Activated CD4-positive, alpha-beta T cell treated with anti-CD3 and anti-CD28 coated beads for 36 hours (primary cell): ENCODE results near the gene ATP5MC2. TPM values are rescaled to one million over a fixed set of nuclear protein-coding genes. Genes with fewer than 3 reads are reported as not detected.

ENCODE experiments used
- ATAC-seq: fragments of 200-7000 bp; cut with Tn5 transposase; one replicate; pipeline ENCODE4 v1.10.0; 2021; ENCODE audit warnings: mild to moderate bottlenecking, moderate library complexity
- CTCF ChIA-PET: fragments of 350-600 bp; sonication (Branson Sonifier 250); formaldehyde crosslinking; loops from one replicate; lab custom pipeline; 2021; ENCODE audit warnings: antibody characterized with exemption; lab: Charles Lee
- POLR2A ChIA-PET: fragments of 350-600 bp; sonication (Branson Sonifier 250); formaldehyde crosslinking; loops from one replicate; lab custom pipeline; 2021; ENCODE audit warnings: antibody characterized with exemption, inconsistent platforms; lab: Charles Lee
- DNase-seq: peaks from one replicate; pipeline ENCODE4 v3.0.0-alpha.2; 2020
- H3K27ac Mint-ChIP-seq: one replicate; pipeline ENCODE4 v1.8.0; 2021; ENCODE audit warnings: mixed read lengths
- H3K27me3 Mint-ChIP-seq: one replicate; pipeline ENCODE4 v1.8.0; 2021; ENCODE audit warnings: mixed read lengths
- H3K36me3 Mint-ChIP-seq: one replicate; pipeline ENCODE4 v1.8.0; 2021; ENCODE audit warnings: low read depth, mixed read lengths
- H3K4me1 Mint-ChIP-seq: one replicate; pipeline ENCODE4 v1.8.0; 2021; ENCODE audit warnings: mixed read lengths
- H3K4me3 Mint-ChIP-seq: one replicate; pipeline ENCODE4 v1.8.0; 2021; ENCODE audit warnings: mild to moderate bottlenecking, moderate library complexity, mixed read lengths
- H3K9me3 Mint-ChIP-seq: one replicate; pipeline ENCODE4 v1.8.0; 2021; ENCODE audit warnings: low read depth, mixed read lengths
- intact Hi-C, 2 experiments: fragments of 100-400 bp; cut with DNase I in 1 of 2; cut with micrococcal nuclease in 1 of 2; formaldehyde crosslinking; loops; one replicate each; pipeline versions ENCODE4 v1.14.2 to v1.15.1; 2022 to 2024; cut with DNase I, micrococcal nuclease
- total RNA-seq, 2 experiments: library from RNA; stranded (reverse); gene quantifications; one replicate each; pipeline ENCODE4 v1.2.3, GENCODE V29; 2021

The ATP5MC2 gene
- total RNA-seq, 2 experiments from 2014 or later, result 356 to 415 TPM

DNA sequence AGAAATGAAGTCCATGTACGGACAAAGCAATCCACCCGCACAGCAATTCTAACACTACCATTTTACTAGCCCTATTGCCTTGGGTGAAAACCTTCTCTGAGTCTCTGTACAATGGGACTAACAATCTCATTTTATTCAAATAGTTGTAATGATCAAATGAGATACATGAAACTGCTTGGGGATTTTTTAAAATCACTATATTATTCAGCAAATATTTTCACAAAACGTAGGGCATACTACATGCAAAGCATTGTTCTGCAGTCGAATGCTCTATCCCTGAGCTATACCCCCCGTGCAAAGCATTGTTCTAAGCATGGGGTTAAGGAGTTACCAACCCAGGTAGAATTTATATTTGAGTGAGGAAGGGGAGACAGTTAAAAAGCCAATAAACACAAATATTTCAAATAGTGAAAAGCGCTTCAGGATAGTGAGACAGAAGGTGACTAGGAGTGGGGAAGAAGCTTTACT is 49.1 kb downstream of the ATP5MC2 start:
- ATAC-seq, result peak; percentile 1
- no peaks in the 10 kb centered on the region for H3K36me3 Mint-ChIP-seq
- H3K27me3 Mint-ChIP-seq, result no peaks in the 10 kb centered on the region
- ChIA-PET CTCF (interaction anchor here (0.9 to 2.7 kb wide), 5 partner anchors 9 to 117 kb away, joined by 3 to 11 read pairs (median 5); partner anchors contain the start of gene ATP5MC2), POLR2A (no interaction called here)
- intact Hi-C loops, result loop anchor here (1.0 to 5.0 kb wide), 16 partner anchors 49 to 620 kb away; partner anchors contain the start of genes ATP5MC2 (in 2 of the 2), CALCOCO1 (in 2 of the 2), CSAD (in 1 of the 2) and EIF4B (in 1 of the 2)
- H3K9me3 Mint-ChIP-seq, result no peaks in the 10 kb centered on the region
- H3K4me3 Mint-ChIP-seq, result peak overlapping the region; percentile 95
- H3K4me1 Mint-ChIP-seq, result peaks cover 34% of the 10 kb centered on the region
- DNase-seq, result no peak
- H3K27ac Mint-ChIP-seq, result peak overlapping the region; percentile 84

DNA sequence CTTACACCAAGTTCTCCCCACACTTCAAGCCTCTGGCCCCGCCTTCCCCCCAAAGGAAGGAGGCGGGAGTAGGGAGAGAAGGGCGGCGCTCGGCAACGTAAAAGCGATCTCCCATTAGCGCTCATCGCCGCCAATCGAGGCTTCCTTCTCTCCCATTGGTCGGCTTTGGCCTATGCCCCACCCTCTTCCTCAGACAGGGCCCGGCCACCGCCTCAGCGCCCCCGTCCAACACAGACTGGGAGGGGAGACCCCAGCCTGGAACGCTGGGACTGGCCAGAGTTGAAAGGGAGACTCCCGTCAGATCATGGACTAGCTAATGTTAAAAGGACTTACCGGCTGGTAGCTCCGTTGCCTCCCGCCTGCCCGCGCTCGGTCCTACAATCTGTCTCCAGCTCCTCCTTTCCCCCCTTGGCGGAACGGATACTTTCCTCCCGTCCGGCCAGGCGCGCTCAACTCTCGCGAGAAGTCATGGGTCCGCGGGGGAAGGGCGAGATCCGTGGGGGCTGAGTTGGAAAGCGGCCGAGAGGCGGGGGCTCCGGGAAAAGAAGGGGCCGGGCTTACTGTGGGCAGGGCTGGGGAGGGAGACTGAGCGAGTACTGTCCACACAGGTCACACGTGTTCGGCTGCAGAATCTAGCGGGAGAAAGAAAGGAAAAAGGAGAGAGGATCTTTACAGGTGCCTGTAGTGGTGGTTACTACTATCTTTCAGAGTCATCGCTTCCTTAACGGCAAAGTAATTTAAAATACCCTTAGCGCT is 49.8 kb downstream of the ATP5MC2 start, which contains the start of gene ATF7:
Gene ATF7, minus strand, starts transcription at position 437 of the 756 bp plus-strand sequence. CDS start 25,382 bp downstream, outside the sequence.
- H3K27me3 Mint-ChIP-seq, result no peaks in the 10 kb centered on the region
- intact Hi-C loops, result loop anchor here (1.0 to 5.0 kb wide), 16 partner anchors 49 to 620 kb away; partner anchors contain the start of genes ATP5MC2 (in 2 of the 2), CALCOCO1 (in 2 of the 2), CSAD (in 1 of the 2) and EIF4B (in 1 of the 2)
- H3K4me1 Mint-ChIP-seq, result peaks cover 35% of the 10 kb centered on the region
- peak within 1 kb of the TSS; percentile 84 for H3K27ac Mint-ChIP-seq
- no peaks in the 10 kb centered on the region for H3K36me3 Mint-ChIP-seq
- peak within 1 kb of the TSS; percentile 95 for H3K4me3 Mint-ChIP-seq
- peak; percentile 99 for DNase-seq
- ChIA-PET CTCF (interaction anchor here (0.7 to 2.7 kb wide), 6 partner anchors 49 to 118 kb away, joined by 3 to 11 read pairs (median 4); partner anchors contain the start of gene ATP5MC2), POLR2A (interaction anchor here (0.7 to 1.0 kb wide), 3 partner anchors 17 to 1650 kb away, joined by 3 to 4 read pairs (median 3); partner anchors contain the start of gene TARBP2)
- no peaks in the 10 kb centered on the region for H3K9me3 Mint-ChIP-seq
- peak; percentile 96 for ATAC-seq

DNA sequence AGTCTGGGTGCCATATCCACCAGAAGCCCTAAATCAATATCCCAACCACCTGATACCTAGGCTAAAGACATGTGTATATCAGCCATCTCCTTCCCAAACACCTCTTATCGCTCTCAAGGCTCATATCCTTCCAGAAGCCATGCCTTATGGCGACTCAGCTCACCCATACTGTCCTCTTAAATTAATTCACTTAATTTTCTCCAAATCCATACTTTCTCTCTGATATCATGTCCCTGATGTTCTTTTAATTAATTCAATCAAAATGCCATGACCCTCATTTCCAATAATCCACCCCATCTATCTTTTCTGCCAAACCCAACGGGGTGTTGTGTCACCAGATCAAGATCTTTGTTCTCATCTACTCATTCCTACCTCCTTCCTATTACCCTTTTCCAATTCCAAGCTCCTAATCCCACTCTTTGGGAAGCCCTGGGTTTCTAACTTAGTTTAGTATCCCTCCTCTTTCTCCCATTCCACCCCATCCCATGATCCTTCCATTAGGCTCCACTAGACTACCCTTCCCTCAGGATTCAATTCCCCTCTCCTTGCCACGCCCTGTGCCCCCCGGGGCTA is 50.4 kb downstream of the ATP5MC2 start:
- Mint-ChIP-seq H3K4me1 (peaks cover 35% of the 10 kb centered on the region), H3K4me3 (peak overlapping the region; percentile 95), H3K27me3 (no peaks in the 10 kb centered on the region), H3K9me3 (no peaks in the 10 kb centered on the region), H3K27ac (peak overlapping the region; percentile 84), H3K36me3 (no peaks in the 10 kb centered on the region)
- intact Hi-C loops, result loop anchor here in 1 of 2 experiments (5.0 kb wide), 1 partner anchor 63 kb away; no protein-coding TSS in a partner anchor
- no peak for ATAC-seq
- DNase-seq, result no peak
- POLR2A ChIA-PET, result interaction anchor here (0.7 to 1.0 kb wide), 2 partner anchors 18 to 124 kb away, joined by 3 to 4 read pairs; partner anchors contain the start of gene TARBP2
- CTCF ChIA-PET, result interaction anchor here (0.5 to 4.1 kb wide), 7 partner anchors 9 to 130 kb away, joined by 3 to 16 read pairs (median 4); partner anchors contain the start of gene ATP5MC2

DNA sequence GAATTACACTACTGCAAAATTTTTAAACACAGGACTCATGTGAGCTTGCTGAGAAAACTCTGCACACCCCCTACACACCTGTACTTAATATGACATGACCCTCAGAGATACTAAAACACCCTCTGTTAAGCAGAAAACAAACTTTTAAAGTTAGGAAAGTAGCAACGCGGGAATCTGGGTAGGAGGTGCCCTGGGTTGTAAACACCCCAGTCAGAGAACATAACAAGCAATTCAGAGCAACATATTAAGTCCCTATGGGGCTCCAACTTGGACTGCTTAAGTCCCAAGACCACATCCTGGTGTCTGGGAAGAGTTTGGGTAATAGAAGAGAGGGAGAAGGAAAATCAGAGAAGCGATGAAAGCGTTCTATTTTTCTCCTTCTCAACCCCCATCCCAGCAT is 50.9 kb downstream of the ATP5MC2 start:
- Mint-ChIP-seq H3K27me3 (no peaks in the 10 kb centered on the region), H3K9me3 (no peaks in the 10 kb centered on the region), H3K36me3 (no peaks in the 10 kb centered on the region), H3K4me3 (peak overlapping the region; percentile 95), H3K27ac (peak overlapping the region; percentile 84), H3K4me1 (peaks cover 35% of the 10 kb centered on the region)
- POLR2A ChIA-PET, result no interaction called here
- DNase-seq, result no peak
- intact Hi-C loops, result loop anchor here in 1 of 2 experiments (5.0 kb wide), 1 partner anchor 63 kb away; no protein-coding TSS in a partner anchor
- ATAC-seq, result no peak
- CTCF ChIA-PET, result interaction anchor here (0.5 to 4.1 kb wide), 4 partner anchors 9 to 129 kb away, joined by 3 to 16 read pairs (median 5); no protein-coding TSS in a partner anchor

DNA sequence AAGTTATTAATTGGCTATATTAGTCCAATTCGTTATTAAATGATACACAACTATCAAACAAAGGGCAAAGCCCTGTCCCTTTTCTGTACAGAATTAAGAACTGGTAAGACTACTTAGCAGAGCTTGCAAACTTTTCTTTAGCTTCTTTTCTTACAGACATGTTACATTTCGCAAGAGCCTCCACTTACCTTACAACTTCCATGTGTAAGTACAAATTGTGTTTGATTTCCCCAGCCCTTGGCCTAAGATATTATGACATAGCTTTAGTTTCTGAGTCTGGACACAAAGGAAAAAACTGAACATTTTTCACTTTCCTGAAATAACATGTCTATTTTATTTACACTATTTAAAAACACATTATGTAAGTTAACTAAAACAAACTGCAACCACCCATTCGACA is 51.4 kb downstream of the ATP5MC2 start:
- no peaks in the 10 kb centered on the region for H3K9me3 Mint-ChIP-seq
- intact Hi-C loops, result no loop called here
- H3K36me3 Mint-ChIP-seq, result no peaks in the 10 kb centered on the region
- H3K27ac Mint-ChIP-seq, result peak overlapping the region; percentile 31
- no peak for ATAC-seq
- H3K4me3 Mint-ChIP-seq, result peak overlapping the region; percentile 95
- no peaks in the 10 kb centered on the region for H3K27me3 Mint-ChIP-seq
- ChIA-PET CTCF (interaction anchor here (0.5 to 4.1 kb wide), 9 partner anchors 8 to 614 kb away, joined by 3 to 16 read pairs (median 4); partner anchors contain the start of gene ATP5MC2), POLR2A (interaction anchor here (0.6 to 0.8 kb wide), 2 partner anchors 11 to 82 kb away, joined by 6 to 12 read pairs; no protein-coding TSS in a partner anchor)
- no peak for DNase-seq
- H3K4me1 Mint-ChIP-seq, result peaks cover 35% of the 10 kb centered on the region

DNA sequence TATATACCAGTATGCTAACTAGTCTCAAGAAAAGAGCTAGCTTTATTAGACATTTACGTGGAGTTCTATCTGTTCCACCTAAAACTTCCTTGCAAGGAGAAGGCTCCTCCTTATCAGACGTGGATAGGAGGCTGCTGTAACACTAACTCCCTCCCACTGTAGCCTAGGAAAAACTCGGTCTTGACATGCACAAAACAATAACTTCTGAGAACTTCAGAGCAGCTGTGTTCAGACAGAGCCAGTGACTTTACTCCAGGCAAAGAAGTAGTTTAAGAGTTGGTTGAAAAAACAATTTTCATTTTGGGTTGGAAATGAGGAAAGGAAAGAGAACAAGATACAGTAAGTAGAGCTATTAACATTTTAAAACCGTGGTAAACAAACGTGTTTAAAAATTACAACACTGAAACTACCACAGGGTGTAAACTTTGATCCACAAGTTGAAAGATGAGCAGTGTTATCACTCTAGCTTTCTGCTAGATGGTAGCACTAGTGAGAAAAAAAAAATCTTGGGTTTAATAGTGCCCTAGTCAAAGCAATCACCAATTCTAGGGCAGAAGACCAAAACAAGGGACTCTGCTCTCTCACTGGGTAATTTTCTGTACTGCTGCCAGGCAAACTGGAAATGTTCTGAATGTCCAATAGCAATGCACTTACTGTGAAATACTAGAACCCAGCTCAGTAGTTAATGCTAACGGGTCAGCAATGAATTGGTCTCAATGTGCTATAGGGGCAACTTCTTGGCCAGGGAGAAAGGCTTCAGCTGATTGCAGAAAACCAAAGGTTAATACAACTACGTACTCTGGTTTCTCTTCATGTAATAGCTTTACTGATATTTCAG is 52.1 kb downstream of the ATP5MC2 start:
- H3K36me3 Mint-ChIP-seq, result no peaks in the 10 kb centered on the region
- H3K27ac Mint-ChIP-seq, result peak overlapping the region; percentile 66
- H3K27me3 Mint-ChIP-seq, result no peaks in the 10 kb centered on the region
- no peaks in the 10 kb centered on the region for H3K9me3 Mint-ChIP-seq
- ChIA-PET POLR2A (interaction anchor here (0.6 to 0.8 kb wide), 3 partner anchors 11 to 81 kb away, joined by 3 to 12 read pairs (median 6); no protein-coding TSS in a partner anchor), CTCF (interaction anchor here (0.5 to 4.1 kb wide), 14 partner anchors 8 to 973 kb away, joined by 3 to 16 read pairs (median 4); partner anchors contain the start of gene ATP5MC2)
- DNase-seq, result no peak
- H3K4me3 Mint-ChIP-seq, result peak overlapping the region; percentile 95
- intact Hi-C loops, result no loop called here
- no peak for ATAC-seq
- H3K4me1 Mint-ChIP-seq, result peaks cover 35% of the 10 kb centered on the region

DNA sequence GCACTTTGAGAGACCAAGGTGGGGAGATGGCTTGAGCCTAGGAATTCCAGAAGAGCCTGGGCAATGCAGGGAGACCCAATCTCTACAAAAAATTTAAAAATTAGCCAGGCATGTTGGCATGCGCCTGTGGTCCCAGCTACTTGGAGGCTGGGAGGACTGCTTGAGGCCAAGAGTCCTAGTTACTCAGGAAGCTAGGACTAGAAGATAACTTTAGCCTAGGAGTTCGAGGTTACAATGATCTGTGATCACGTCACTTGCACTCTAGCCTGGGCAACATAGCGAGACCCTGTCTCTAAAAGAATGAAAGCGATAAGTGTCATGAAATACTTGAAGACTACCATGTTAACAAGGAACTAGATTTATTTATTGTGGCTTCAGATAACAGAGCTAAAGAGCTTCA is 53.2 kb downstream of the ATP5MC2 start:
- ATAC-seq, result no peak
- no peaks in the 10 kb centered on the region for H3K27me3 Mint-ChIP-seq
- H3K4me3 Mint-ChIP-seq, result no peak overlapping the region
- ChIA-PET CTCF (interaction anchor here (1.0 to 4.1 kb wide), 7 partner anchors 10 to 121 kb away, joined by 3 to 16 read pairs (median 3); partner anchors contain the start of gene ATP5MC2), POLR2A (interaction anchor here (0.6 to 0.8 kb wide), 4 partner anchors 10 to 114 kb away, joined by 3 to 4 read pairs (median 3); no protein-coding TSS in a partner anchor)
- intact Hi-C loops, result no loop called here
- no peak overlapping the region for H3K27ac Mint-ChIP-seq
- H3K36me3 Mint-ChIP-seq, result peaks cover 7% of the 10 kb centered on the region
- no peaks in the 10 kb centered on the region for H3K9me3 Mint-ChIP-seq
- no peak for DNase-seq
- H3K4me1 Mint-ChIP-seq, result peaks cover 45% of the 10 kb centered on the region

DNA sequence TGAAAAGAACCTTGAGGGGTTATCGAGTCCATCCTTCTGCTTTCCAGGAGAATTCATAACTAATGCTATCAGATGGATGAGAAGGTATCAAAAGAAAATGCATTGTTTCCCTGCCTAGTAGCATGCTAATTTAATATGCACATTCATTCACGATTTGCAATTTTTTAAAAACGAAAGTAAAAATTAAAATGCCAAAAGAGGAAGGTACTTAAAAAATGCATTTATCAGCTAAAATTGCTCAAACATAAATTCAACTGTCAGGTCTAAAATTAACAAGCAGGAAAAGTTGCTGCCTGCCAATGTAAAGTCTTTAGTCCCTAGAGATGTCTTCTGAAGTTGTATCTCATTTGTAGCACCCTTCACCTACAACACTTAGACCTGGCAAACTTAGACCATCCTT is 57.6 kb downstream of the ATP5MC2 start:
- CTCF ChIA-PET, result interaction anchor here (0.7 to 1.6 kb wide), 3 partner anchors 9 to 134 kb away, joined by 3 to 6 read pairs (median 4); no protein-coding TSS in a partner anchor
- intact Hi-C loops, result no loop called here
- H3K27me3 Mint-ChIP-seq, result no peaks in the 10 kb centered on the region
- DNase-seq, result no peak
- H3K36me3 Mint-ChIP-seq, result peaks cover 11% of the 10 kb centered on the region
- ATAC-seq, result no peak
- peak overlapping the region; percentile 61 for H3K27ac Mint-ChIP-seq
- POLR2A ChIA-PET, result no interaction called here
- H3K4me3 Mint-ChIP-seq, result peak overlapping the region; percentile 61
- no peaks in the 10 kb centered on the region for H3K9me3 Mint-ChIP-seq
- H3K4me1 Mint-ChIP-seq, result peaks cover 29% of the 10 kb centered on the region

DNA sequence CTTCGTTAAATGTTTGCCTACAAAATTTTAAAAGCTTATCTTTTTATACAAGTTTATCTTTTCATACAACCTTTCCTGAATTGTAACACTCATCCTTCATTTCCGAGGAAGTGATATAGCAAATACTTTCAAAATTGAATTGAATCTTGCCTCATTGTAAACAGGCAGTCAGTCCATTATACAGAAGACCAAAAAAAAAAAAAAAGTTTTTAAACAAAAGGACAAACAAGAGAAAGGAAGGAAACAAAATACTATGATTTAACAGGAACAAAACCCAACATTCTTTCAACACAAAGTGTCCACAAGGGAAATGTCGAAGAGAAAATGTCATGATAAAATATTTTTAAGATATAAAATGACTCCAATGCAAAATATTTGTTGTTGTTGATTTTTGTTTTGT is 58.2 kb downstream of the ATP5MC2 start:
- POLR2A ChIA-PET, result no interaction called here
- CTCF ChIA-PET, result interaction anchor here (0.7 to 2.0 kb wide), 6 partner anchors 10 to 135 kb away, joined by 3 to 6 read pairs (median 4); no protein-coding TSS in a partner anchor

DNA sequence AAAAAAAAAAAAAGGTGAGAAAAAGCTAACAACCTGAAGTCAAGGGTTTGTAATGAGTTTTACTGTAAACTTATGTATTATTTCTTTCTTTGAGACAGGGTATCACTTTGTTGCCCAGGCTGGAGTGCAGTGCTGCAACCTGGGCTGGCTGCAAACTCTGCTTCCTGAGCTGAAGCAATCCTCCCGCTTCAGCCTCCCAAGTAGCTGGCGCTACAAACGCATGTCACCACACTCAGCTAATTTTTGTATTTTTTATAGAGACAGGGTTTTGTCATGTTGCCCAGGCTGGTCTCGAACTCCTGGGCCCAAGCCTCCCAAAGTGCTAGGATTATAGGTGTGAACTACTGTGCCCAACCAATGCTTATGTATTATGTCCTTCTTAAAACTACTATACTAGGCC is 58.9 kb downstream of the ATP5MC2 start:
- intact Hi-C loops, result no loop called here
- Mint-ChIP-seq H3K4me1 (peaks cover 32% of the 10 kb centered on the region), H3K36me3 (peaks cover 11% of the 10 kb centered on the region), H3K27me3 (no peaks in the 10 kb centered on the region), H3K27ac (no peak overlapping the region), H3K9me3 (no peaks in the 10 kb centered on the region), H3K4me3 (no peak overlapping the region)
- DNase-seq (no peak), ATAC-seq (no peak)
- ChIA-PET CTCF (interaction anchor here (0.6 to 2.0 kb wide), 7 partner anchors 8 to 127 kb away, joined by 3 to 6 read pairs (median 4); partner anchors contain the start of gene ATP5MC2), POLR2A (no interaction called here)

More for the DNA sequence above, 58.2 kb downstream of the ATP5MC2 start:
- no peaks in the 10 kb centered on the region for H3K27me3 Mint-ChIP-seq
- intact Hi-C loops, result no loop called here
- DNase-seq, result no peak
- peak overlapping the region; percentile 61 for H3K4me3 Mint-ChIP-seq
- H3K36me3 Mint-ChIP-seq, result peaks cover 11% of the 10 kb centered on the region
- H3K27ac Mint-ChIP-seq, result peak overlapping the region; percentile 61
- ATAC-seq, result no peak
- H3K9me3 Mint-ChIP-seq, result no peaks in the 10 kb centered on the region
- peaks cover 31% of the 10 kb centered on the region for H3K4me1 Mint-ChIP-seq
